ENCODE measurements around the gene GPRC5B.

DNA sequence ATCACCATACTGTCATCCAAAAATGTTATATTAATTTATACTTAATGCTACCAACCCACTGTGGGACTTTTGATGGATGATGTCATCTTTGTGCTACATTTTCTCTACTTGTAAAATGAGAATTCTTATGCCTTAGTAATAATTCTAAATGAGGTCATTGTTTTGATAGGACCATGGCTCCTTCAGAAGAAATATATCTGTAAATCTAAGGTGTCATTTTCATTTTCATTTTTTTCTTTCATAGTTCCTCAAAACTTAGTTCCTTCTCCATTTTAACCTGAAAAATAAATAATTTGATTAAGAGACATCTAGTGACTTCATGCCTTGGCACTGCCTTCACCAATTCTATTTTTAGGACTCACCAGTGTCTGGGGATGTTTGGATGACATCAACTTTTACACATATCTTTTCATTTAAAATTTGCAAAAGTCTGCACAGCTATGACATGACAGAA lies 48.7 kb downstream of the GPRC5B start:
- TF ChIP-seq POLR2A (IDR thresholded peaks at IDR 0.05) = no peak
- TF ChIP-seq POLR2AphosphoS5 (IDR thresholded peaks at IDR 0.05) = no peak
